ENCODE results near the gene CYB561. TPM values are rescaled to one million over a fixed set of nuclear protein-coding genes. Genes with fewer than 3 reads are reported as not detected.

Gene CYB561
- total and polyA plus RNA-seq, 4 experiments from 2014 or later = 34.1 to 83.7 (median 61.6) TPM

DNA sequence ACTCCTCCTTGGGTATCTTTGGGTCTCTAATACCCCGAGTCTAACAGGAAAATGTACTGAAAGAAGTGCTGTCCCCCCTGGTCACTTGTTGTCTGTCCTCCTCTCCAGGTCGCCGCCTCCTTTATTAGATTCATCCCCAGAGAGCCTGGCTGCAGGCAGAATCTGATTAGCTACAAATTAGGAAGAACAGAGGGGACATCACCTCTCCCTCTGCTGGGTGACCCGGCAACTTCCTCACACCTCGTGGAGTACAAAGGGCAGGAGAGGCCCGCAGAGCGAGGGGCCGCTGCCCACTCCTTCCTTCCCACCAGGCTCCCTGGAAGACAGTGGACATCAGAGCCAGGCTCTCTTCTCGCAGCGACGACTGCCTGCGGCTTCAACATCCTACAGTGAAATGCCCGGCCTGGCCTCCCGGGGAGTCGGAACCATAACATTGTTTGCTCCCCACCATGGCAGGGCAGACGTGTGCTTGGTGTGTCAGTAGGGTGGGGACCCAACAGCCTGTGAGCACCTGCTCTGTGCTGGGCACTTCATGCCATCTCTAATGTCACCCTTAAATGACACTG, 5.3 kb downstream of the CYB561 start:
- peaks cover 67% of the 10 kb centered on the region for H3K4me1 ChIP-seq (ENCODE audit: insufficient read depth, low read length)
- Mint-ChIP-seq H3K27me3 (peaks cover 0 to 1% of the 10 kb centered on the region in 2 donors), H3K4me1 (peaks cover 32 to 78% (median 52%) of the 10 kb centered on the region in 4 donors), H3K36me3 (peaks cover 4 to 16% of the 10 kb centered on the region in 2 donors), H3K27ac (peak overlapping the region; percentile 86 to 99 (median 96)), H3K9me3 (no peaks in the 10 kb centered on the region), H3K4me3 (peak overlapping the region in 7 of 8 donors; percentile 9 to 88 (median 68))
- no peaks in the 10 kb centered on the region for H3K9me3 ChIP-seq (ENCODE audit: control insufficient read depth in 1 of 2, low read length in 2 of 2)
- peak overlapping the region; percentile 43 for H3K27ac ChIP-seq (ENCODE audit: low read depth, low read length)
- ChIA-PET POLR2A (ENCODE audit: partially characterized antibody) (interaction anchor here (1.0 to 6.9 kb wide), 13 partner anchors 8 to 261 kb away, joined by 3 to 82 read pairs (median 21); partner anchors contain the start of genes ACE, LIMD2, MAP3K3 and TACO1), CTCF (ENCODE audit: partially characterized antibody) (interaction anchor here (1.0 to 11.2 kb wide), 6 partner anchors 12 to 254 kb away, joined by 4 to 107 read pairs (median 92); partner anchors contain the start of gene ACE)
- H3K4me3 ChIP-seq (ENCODE audit: low read length in 2 of 2) = no peak overlapping the region
- DNase-seq = no peak
- H3K27me3 ChIP-seq (ENCODE audit: insufficient read depth, low read length) = no peaks in the 10 kb centered on the region
- intact Hi-C loops (cut with micrococcal nuclease) = loop anchor here (5.0 kb wide), 1 partner anchor 111 kb away; the partner anchor contains the start of gene DCAF7
- H3K36me3 ChIP-seq (ENCODE audit: insufficient read depth, low read length) = no peaks in the 10 kb centered on the region

GRCh38 chr17:63440127-63440769, 5.9 kb downstream of the CYB561 start:
- Mint-ChIP-seq H3K4me3 (peak overlapping the region; percentile 74 to 91 (median 82)), H3K36me3 (peaks cover 4 to 20% of the 10 kb centered on the region in 2 donors), H3K27ac (peak overlapping the region; percentile 93 to 99 (median 97)), H3K27me3 (peaks cover 0 to 1% of the 10 kb centered on the region in 2 donors), H3K9me3 (no peaks in the 10 kb centered on the region), H3K4me1 (peaks cover 33 to 83% (median 51%) of the 10 kb centered on the region in 4 donors)
- CTCF ChIA-PET (ENCODE audit: partially characterized antibody) = interaction anchor here (0.6 to 11.2 kb wide), 7 partner anchors 13 to 395 kb away, joined by 3 to 107 read pairs (median 5); partner anchors contain the start of gene ACE
- peak; percentile 43 to 62 (median 45) for DNase-seq
- Histone ChIP-seq H3K27ac (ENCODE audit: low read depth, low read length) (peak overlapping the region; percentile 43), H3K9me3 (ENCODE audit: control insufficient read depth in 1 of 2, low read length in 2 of 2) (no peaks in the 10 kb centered on the region), H3K4me1 (ENCODE audit: insufficient read depth, low read length) (peaks cover 73% of the 10 kb centered on the region), H3K36me3 (ENCODE audit: insufficient read depth, low read length) (peaks cover 5% of the 10 kb centered on the region), H3K4me3 (ENCODE audit: low read length in 2 of 2) (peak overlapping the region in 1 of 2 donors; percentile 17), H3K27me3 (ENCODE audit: insufficient read depth, low read length) (no peaks in the 10 kb centered on the region)
- POLR2A ChIA-PET (ENCODE audit: partially characterized antibody) = interaction anchor here (0.7 to 3.6 kb wide), 17 partner anchors 8 to 1066 kb away, joined by 3 to 82 read pairs (median 8); partner anchors contain the start of genes ACE, CCDC47, CEP95 and DCAF7
- intact Hi-C loops (cut with micrococcal nuclease) = loop anchor here (5.0 kb wide), 1 partner anchor 112 kb away; the partner anchor contains the start of gene DCAF7

GRCh38 chr17:63439687-63440086, 6.4 kb downstream of the CYB561 start:
- H3K4me1 Mint-ChIP-seq = peaks cover 33 to 83% (median 51%) of the 10 kb centered on the region in 4 donors
- Histone ChIP-seq H3K4me1 (ENCODE audit: insufficient read depth, low read length) (peaks cover 73% of the 10 kb centered on the region), H3K9me3 (ENCODE audit: control insufficient read depth in 1 of 2, low read length in 2 of 2) (no peaks in the 10 kb centered on the region), H3K4me3 (ENCODE audit: low read length in 2 of 2) (peak overlapping the region in 1 of 2 donors; percentile 17), H3K27me3 (ENCODE audit: insufficient read depth, low read length) (no peaks in the 10 kb centered on the region), H3K36me3 (ENCODE audit: insufficient read depth, low read length) (peaks cover 6% of the 10 kb centered on the region), H3K27ac (ENCODE audit: low read depth, low read length) (peak overlapping the region; percentile 43)
- intact Hi-C loops (cut with micrococcal nuclease) = loop anchor here (1.0 to 5.0 kb wide), 2 partner anchors 8 to 113 kb away; partner anchors contain the start of gene DCAF7
- H3K27ac Mint-ChIP-seq = peak overlapping the region; percentile 93 to 99 (median 97)
- ChIA-PET POLR2A (ENCODE audit: partially characterized antibody) (interaction anchor here (0.7 to 3.6 kb wide), 17 partner anchors 9 to 1067 kb away, joined by 3 to 82 read pairs (median 8); partner anchors contain the start of genes ACE, CCDC47, CEP95 and DCAF7), CTCF (ENCODE audit: partially characterized antibody) (interaction anchor here (0.6 to 11.2 kb wide), 7 partner anchors 12 to 396 kb away, joined by 3 to 107 read pairs (median 5); partner anchors contain the start of gene ACE)
- H3K4me3 Mint-ChIP-seq = peak overlapping the region; percentile 74 to 91 (median 82)
- no peaks in the 10 kb centered on the region for H3K27me3 Mint-ChIP-seq
- H3K9me3 Mint-ChIP-seq = no peaks in the 10 kb centered on the region
- peak; percentile 66 to 74 (median 68) for DNase-seq
- H3K36me3 Mint-ChIP-seq = peaks cover 8 to 22% of the 10 kb centered on the region in 2 donors

DNA sequence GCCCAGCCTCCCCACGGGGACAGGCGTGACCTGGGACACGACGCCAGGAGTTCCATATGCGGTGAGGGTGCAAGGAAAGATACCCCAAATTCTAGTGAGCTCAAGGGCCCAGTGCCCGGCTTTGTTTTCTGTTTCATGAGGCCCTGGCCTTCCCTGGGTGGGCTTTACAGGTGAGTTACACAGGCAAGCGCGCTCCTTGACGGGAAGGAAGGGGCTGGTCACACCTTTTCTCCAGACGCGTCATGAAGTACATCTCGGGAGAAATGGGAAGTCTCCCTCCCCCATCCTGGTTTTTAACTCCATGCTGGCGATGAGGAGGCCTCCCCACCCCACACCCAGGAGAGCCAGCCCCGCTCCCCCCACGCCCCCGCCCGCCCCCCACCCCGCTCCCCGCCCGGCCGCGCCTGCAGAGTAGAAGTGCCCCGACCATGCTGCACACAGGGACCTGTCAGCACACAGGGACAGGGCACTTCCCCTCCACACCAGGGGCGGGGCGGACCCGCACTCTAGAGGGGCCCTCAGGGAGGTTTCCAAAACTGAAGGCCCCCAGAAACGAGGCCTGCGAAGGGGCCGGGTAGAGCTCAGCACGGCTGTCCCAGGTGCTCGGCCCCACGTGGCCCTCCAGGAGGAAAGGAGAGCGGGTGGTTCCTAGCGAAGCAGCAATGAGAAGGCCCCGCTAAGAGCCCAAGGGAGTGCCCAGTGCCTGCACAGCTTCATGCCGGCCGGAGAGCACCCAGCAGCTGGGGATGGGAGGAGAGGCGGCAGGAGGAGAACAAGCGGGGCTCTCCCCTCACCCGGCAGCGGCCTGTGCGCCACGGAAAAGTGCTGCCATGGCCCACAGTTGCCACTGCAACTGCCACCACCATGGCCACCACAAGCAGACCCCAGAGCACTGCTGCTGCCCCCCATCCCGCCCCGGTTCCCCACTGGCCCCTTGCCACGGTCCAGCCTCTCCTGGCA, 7.7 kb downstream of the CYB561 start:
- Mint-ChIP-seq H3K27ac (peak overlapping the region; percentile 17 to 94 (median 87)), H3K36me3 (peaks cover 14 to 31% of the 10 kb centered on the region in 2 donors), H3K4me3 (peak overlapping the region in 3 of 8 donors; percentile 17 to 64 (median 26)), H3K4me1 (peaks cover 29 to 88% (median 48%) of the 10 kb centered on the region in 4 donors), H3K9me3 (no peaks in the 10 kb centered on the region), H3K27me3 (no peaks in the 10 kb centered on the region)
- no peak for DNase-seq
- no peak overlapping the region for H3K4me3 ChIP-seq (ENCODE audit: low read length in 2 of 2)
- ChIA-PET POLR2A (ENCODE audit: partially characterized antibody) (interaction anchor here (1.5 to 3.6 kb wide), 6 partner anchors 10 to 259 kb away, joined by 11 to 82 read pairs (median 26); partner anchors contain the start of genes ACE, DCAF7 and MAP3K3), CTCF (ENCODE audit: partially characterized antibody) (interaction anchor here (7.7 to 11.2 kb wide), 3 partner anchors 11 to 174 kb away, joined by 86 to 107 read pairs (median 97); partner anchors contain the start of gene ACE)
- H3K27ac ChIP-seq (ENCODE audit: low read depth, low read length) = peak overlapping the region; percentile 43
- intact Hi-C loops (cut with micrococcal nuclease) = loop anchor here (1.0 kb wide), 1 partner anchor 9 kb away; no protein-coding TSS in a partner anchor
- H3K27me3 ChIP-seq (ENCODE audit: insufficient read depth, low read length) = no peaks in the 10 kb centered on the region
- H3K36me3 ChIP-seq (ENCODE audit: insufficient read depth, low read length) = peaks cover 12% of the 10 kb centered on the region
- H3K9me3 ChIP-seq (ENCODE audit: control insufficient read depth in 1 of 2, low read length in 2 of 2) = no peaks in the 10 kb centered on the region
- H3K4me1 ChIP-seq (ENCODE audit: insufficient read depth, low read length) = peaks cover 80% of the 10 kb centered on the region

- CTCF ChIA-PET (ENCODE audit: partially characterized antibody) = interaction anchor here (0.9 to 7.7 kb wide), 3 partner anchors 10 to 174 kb away, joined by 5 to 97 read pairs (median 25); no protein-coding TSS in a partner anchor
- no peaks in the 10 kb centered on the region for H3K27me3 ChIP-seq (ENCODE audit: insufficient read depth, low read length)
- no peaks in the 10 kb centered on the region for H3K9me3 ChIP-seq (ENCODE audit: control insufficient read depth in 1 of 2, low read length in 2 of 2)
- peaks cover 12% of the 10 kb centered on the region for H3K36me3 ChIP-seq (ENCODE audit: insufficient read depth, low read length)
- H3K4me3 Mint-ChIP-seq = peak overlapping the region in 2 of 8 donors; percentile 5 to 25
- intact Hi-C loops (cut with micrococcal nuclease) = no loop called here
- peaks cover 71% of the 10 kb centered on the region for H3K4me1 ChIP-seq (ENCODE audit: insufficient read depth, low read length)
- peak overlapping the region in 6 of 7 donors; percentile 12 to 94 (median 50) for H3K27ac Mint-ChIP-seq
- DNase-seq = no peak
- no peak overlapping the region for H3K27ac ChIP-seq (ENCODE audit: low read depth, low read length)
- H3K27me3 Mint-ChIP-seq = no peaks in the 10 kb centered on the region
- peaks cover 22 to 40% of the 10 kb centered on the region in 2 donors for H3K36me3 Mint-ChIP-seq
- H3K4me1 Mint-ChIP-seq = peaks cover 25 to 88% (median 48%) of the 10 kb centered on the region in 4 donors
- POLR2A ChIA-PET (ENCODE audit: partially characterized antibody) = interaction anchor here (1.6 to 6.6 kb wide), 5 partner anchors 8 to 260 kb away, joined by 5 to 82 read pairs (median 60); partner anchors contain the start of genes ACE and CYB561
- no peak overlapping the region for H3K4me3 ChIP-seq (ENCODE audit: low read length in 2 of 2)
- no peaks in the 10 kb centered on the region for H3K9me3 Mint-ChIP-seq
These were observed 8.6 kb downstream of the CYB561 start for GRCh38 chr17:63437287-63438091.
